GM12878 (cell line): Measurements from ENCODE around the gene XPNPEP3. TPM values are rescaled to one million over a fixed set of nuclear protein-coding genes. Genes with fewer than 3 reads are reported as not detected.

Experiments
- ATAC-seq: fragments of 200-7000 bp; cut with Tn5 transposase; 3 replicates; pipeline ENCODE4 v1.9.1; 2020; ENCODE audit warnings: mild to moderate bottlenecking, moderate library complexity
- BruUV-seq: library from RNA; stranded (reverse); fragments of 400-500 nt; replicated peaks from 2 replicates; lab custom pipeline; 2021; lab: Mats Ljungman, UMichigan
- CTCF ChIA-PET: fragments of 300-600 bp; sonication (Branson Sonifier 250); formaldehyde crosslinking; extraction: SDS; loops from one replicate; lab custom pipeline; 2021; ENCODE audit warnings: inconsistent platforms; lab: Yijun Ruan, JAX
- POLR2A ChIA-PET: fragments of 350-600 bp; formaldehyde crosslinking; extraction: SDS; loops from one replicate; lab custom pipeline; 2021; ENCODE audit warnings: inconsistent platforms; lab: Charles Lee
- RAD21 ChIA-PET: fragments of 300-600 bp; sonication (Branson Sonifier 250); formaldehyde crosslinking; loops from one replicate; lab custom pipeline; 2023; ENCODE audit warnings: antibody characterized with exemption; ENCODE audit not compliant: unreplicated experiment; lab: Charles Lee
- SMC1A ChIA-PET: fragments of 300-600 bp; sonication (Branson Sonifier 250); formaldehyde crosslinking; loops from one replicate; lab custom pipeline; 2023; ENCODE audit not compliant: unreplicated experiment, uncharacterized antibody; lab: Charles Lee
- DNase-seq: peaks from one replicate; pipeline ENCODE4 v3.0.0-alpha.2; 2011; ENCODE audit warnings: low read depth, low spot score
- FAIRE-seq: peaks from 3 replicates; lab custom pipeline; 2011; peaks lifted over from hg19 to GRCh38; lab: Jason Lieb, UNC
- H2AFZ ChIP-seq: 2 replicates; pipeline ENCODE4 v1.6.0; 2011; ENCODE audit warnings: low read depth, low read length, control low read depth; ENCODE audit not compliant: control insufficient read depth
- H3K27ac ChIP-seq: 2 replicates; pipeline ENCODE4 v1.5.1; 2011; ENCODE audit warnings: control low read depth; ENCODE audit not compliant: control insufficient read depth, insufficient read depth
- H3K27me3 ChIP-seq, 2 experiments: replicated peaks in 1 of 2; 2 replicates each; pipeline versions ENCODE4 v1.6.0 to v1.6.1; 2011; ENCODE audit warnings: low read length in 1 of 2; ENCODE audit not compliant: control insufficient read depth in 2 of 2, insufficient read depth in 2 of 2
- H3K36me3 ChIP-seq, 2 experiments: 2 replicates each; pipeline ENCODE4 v1.5.1; 2011; ENCODE audit warnings: low read length in 1 of 2; ENCODE audit not compliant: control insufficient read depth in 2 of 2, insufficient read depth in 2 of 2
- H3K4me1 ChIP-seq: 2 replicates; pipeline ENCODE4 v1.6.1; 2011; ENCODE audit warnings: mild to moderate bottlenecking, low read length, moderate library complexity, mixed read lengths; ENCODE audit not compliant: control insufficient read depth, insufficient read depth
- H3K4me2 ChIP-seq: 2 replicates; pipeline ENCODE4 v1.6.0; 2011; ENCODE audit warnings: control low read depth; ENCODE audit not compliant: control insufficient read depth, insufficient read depth
- H3K4me3 ChIP-seq: fragments of 200-600 bp; sonication (generic); 2 replicates; pipeline ENCODE4 v1.5.1; 2016
- H3K79me2 ChIP-seq: 2 replicates; pipeline ENCODE4 v1.6.0; 2011; ENCODE audit warnings: low read length; ENCODE audit not compliant: control insufficient read depth, insufficient read depth
- H3K9ac ChIP-seq: 2 replicates; pipeline ENCODE4 v1.8.0; 2011; ENCODE audit warnings: low read length, control low read depth, mixed read lengths; ENCODE audit not compliant: control insufficient read depth, insufficient read depth
- H3K9me3 ChIP-seq: replicated peaks from 3 replicates; pipeline ENCODE4 v1.5.1; 2011; ENCODE audit warnings: mild to moderate bottlenecking, low read length; ENCODE audit not compliant: control insufficient read depth, insufficient read depth
- H4K20me1 ChIP-seq: 2 replicates; pipeline ENCODE4 v1.6.0; 2011; ENCODE audit not compliant: control insufficient read depth, insufficient read depth
- CHD2 ChIP-seq: IDR thresholded peaks from 2 replicates; pipeline ENCODE4 v1.6.1; 2011; ENCODE audit warnings: low read depth, low read length, improper control_type of control experiment, borderline replicate concordance
- EED ChIP-seq: sonication (generic); IDR thresholded peaks from 2 replicates; pipeline ENCODE4 v1.6.1; 2016; ENCODE audit warnings: antibody characterized with exemption, low read depth
- HSF1 ChIP-seq: fragments of 150-350 bp; IDR thresholded peaks from 2 replicates; pipeline ENCODE4 v1.6.1; 2014; ENCODE audit warnings: mild to moderate bottlenecking, low read depth, low read length
- WGBS: methylation state at CpG from one replicate; pipeline ENCODE4 v1.1.6; 2016; ENCODE audit warnings: low lambda C conversion rate; ENCODE audit not compliant: insufficient replicate concordance, insufficient coverage; ENCODE audit errors: missing lambda C conversion rate; 5-methylcytosine and 5-hydroxymethylcytosine counted together
- in situ Hi-C: fragments of 300-500 bp; cut with MboI; formaldehyde crosslinking; loops from 9 replicates; pipeline ENCODE4 v1.14.3; 2018; ENCODE audit warnings: mixed read lengths
- intact Hi-C: fragments of 100-400 bp; cut with micrococcal nuclease; formaldehyde crosslinking; loops from one replicate; pipeline ENCODE4 v1.14.2; 2022; ENCODE audit not compliant: unreplicated experiment
- polyA plus RNA-seq, 11 experiments: library from polyadenylated mRNA; depleted of rRNA in 4 of 11; unstranded in 6 of 11; stranded (reverse) in 5 of 11; fragments of >200 nt; fragmentation: Nextera tagmentation in 4 of 11; fragmentation: Illumina TruSeq in 1 of 11; extraction: Ambion mirVana in 4 of 11; extraction: Trizol in 1 of 11; gene quantifications; 1 replicate in 1 of 11; 2 replicates in 10 of 11; pipeline versions ENCODE4 v1.2.1 to v1.2.3, GENCODE V29; 2011 to 2016; ENCODE audit warnings: inconsistent platforms in 2 of 11, missing spikeins in 2 of 11, low read depth in 1 of 11
- total RNA-seq, 4 experiments: library from RNA; depleted of rRNA in 3 of 4; stranded (reverse); fragments of >200 nt in 3 of 4; fragmentation: Illumina TruSeq in 1 of 4; extraction: Trizol in 1 of 4; gene quantifications; 2 replicates each; pipeline versions ENCODE4 v1.2.1 to v1.2.3, GENCODE V29; 2013 to 2021

Gene XPNPEP3
- total and polyA plus RNA-seq, 10 of the 15 experiments (the other 5 are each of a cell fraction or from before 2014, with no cell fraction given): 6.7 to 19.9 (median 11.7) TPM

- RAD21 ChIA-PET: interaction anchor here (0.8 to 1.4 kb wide), 2 partner anchors 44 to 271 kb away, joined by 3 to 4 read pairs; no protein-coding TSS in a partner anchor
- Histone ChIP-seq H3K4me2 (no peak overlapping the region), H3K27me3 (no peaks in the 10 kb centered on the region), H2AFZ (no peak overlapping the region), H4K20me1 (no peaks in the 10 kb centered on the region), H3K79me2 (peaks cover 2% of the 10 kb centered on the region; the same call in 1 of the 2 replicates), H3K4me3 (no peak overlapping the region), H3K4me1 (peaks cover 9% of the 10 kb centered on the region), H3K36me3 (peaks cover 8 to 30% of the 10 kb centered on the region in 2 experiments), H3K27ac (no peak overlapping the region), H3K9me3 (no peaks in the 10 kb centered on the region), H3K9ac (no peak overlapping the region)
- CTCF ChIA-PET: interaction anchor here (1.2 kb wide), 1 partner anchor 44 kb away, joined by 3 read pairs; no protein-coding TSS in a partner anchor
- in situ Hi-C loops (no loop called here), intact Hi-C loops (no loop called here)
- SMC1A ChIA-PET: interaction anchor here (1.2 to 1.7 kb wide), 2 partner anchors 9 to 44 kb away, joined by 3 to 5 read pairs; no protein-coding TSS in a partner anchor
- FAIRE-seq (no peak), DNase-seq (no peak), ATAC-seq (no peak)
- 89% methylated on average over 7 of the region's 7 CpGs for WGBS
- no peak for TF ChIP-seq CHD2
- no peak for TF ChIP-seq EED
- no peak for TF ChIP-seq HSF1
- no TSS peak for BruUV-seq
- POLR2A ChIA-PET: interaction anchor here (0.5 to 0.6 kb wide), 2 partner anchors 47 to 893 kb away, joined by 3 read pairs; no protein-coding TSS in a partner anchor
Measured at GRCh38 chr22:40966726-40967085, 109.8 kb downstream of the XPNPEP3 start.
